Measurements from ENCODE around the gene USP43. TPM values are rescaled to one million over a fixed set of nuclear protein-coding genes. Genes with fewer than 3 reads are reported as not detected.

Gene USP43
- polyA plus RNA-seq, 2 of the 4 experiments (the other 2 are of a cell fraction), result 3.4 to 4.0 TPM

DNA sequence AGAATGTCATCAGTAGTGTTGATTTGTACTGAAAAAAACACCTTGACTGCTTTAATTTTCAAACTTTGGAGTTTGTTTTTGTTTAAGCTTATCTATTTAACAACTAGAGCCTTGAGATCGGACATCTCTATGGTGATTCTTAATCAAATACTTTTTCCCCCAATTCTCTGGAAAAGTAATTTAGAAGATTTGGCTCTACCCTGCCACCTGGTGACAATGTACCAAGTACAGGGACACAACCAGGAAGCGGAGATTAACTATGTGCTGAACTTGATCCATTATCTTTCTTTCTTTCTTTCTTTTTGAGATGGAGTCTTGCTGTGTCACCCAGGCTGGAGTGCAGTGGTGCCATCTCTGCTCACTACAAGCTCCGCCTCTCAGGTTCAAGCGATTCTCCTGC, 30.8 kb downstream of the USP43 start:
- no peak overlapping the region; the same call in 2 of the 3 replicates for H3K4me2 ChIP-seq
- DNase-seq (ENCODE audit: low read depth in 1 of 2, low spot score in 1 of 2) (peak in 1 of 2 experiments; percentile 33), ATAC-seq (peak in 1 of 2 experiments; percentile 64; a peak in 3 of 6 replicates), FAIRE-seq (no peak)
- ChIA-PET POLR2A (interaction anchor here (1.2 kb wide), 1 partner anchor 28 kb away, joined by 4 read pairs; no protein-coding TSS in a partner anchor), CTCF (interaction anchor here (0.8 to 4.9 kb wide), 13 partner anchors 9 to 940 kb away, joined by 3 to 34 read pairs (median 6); partner anchors contain the start of genes CFAP52, STX8 and USP43)
- peaks cover 20% of the 10 kb centered on the region for H3K9me3 ChIP-seq
- WGBS (ENCODE audit: missing lambda C conversion rate), result 88% methylated on average over 4 of the region's 4 CpGs
- no peak overlapping the region for H3K4me3 ChIP-seq
- TF ChIP-seq RAD21 (conservative IDR thresholded peaks at IDR 0.05 in 1 of 2, IDR thresholded peaks at IDR 0.05 in 1 of 2) (peak; percentile 25 to 35; a peak in 2 of 5 replicates), EHMT2 (IDR thresholded peaks at IDR 0.05; ENCODE audit: low read depth) (no peak)
- TF ChIP-seq, protein P1, sequence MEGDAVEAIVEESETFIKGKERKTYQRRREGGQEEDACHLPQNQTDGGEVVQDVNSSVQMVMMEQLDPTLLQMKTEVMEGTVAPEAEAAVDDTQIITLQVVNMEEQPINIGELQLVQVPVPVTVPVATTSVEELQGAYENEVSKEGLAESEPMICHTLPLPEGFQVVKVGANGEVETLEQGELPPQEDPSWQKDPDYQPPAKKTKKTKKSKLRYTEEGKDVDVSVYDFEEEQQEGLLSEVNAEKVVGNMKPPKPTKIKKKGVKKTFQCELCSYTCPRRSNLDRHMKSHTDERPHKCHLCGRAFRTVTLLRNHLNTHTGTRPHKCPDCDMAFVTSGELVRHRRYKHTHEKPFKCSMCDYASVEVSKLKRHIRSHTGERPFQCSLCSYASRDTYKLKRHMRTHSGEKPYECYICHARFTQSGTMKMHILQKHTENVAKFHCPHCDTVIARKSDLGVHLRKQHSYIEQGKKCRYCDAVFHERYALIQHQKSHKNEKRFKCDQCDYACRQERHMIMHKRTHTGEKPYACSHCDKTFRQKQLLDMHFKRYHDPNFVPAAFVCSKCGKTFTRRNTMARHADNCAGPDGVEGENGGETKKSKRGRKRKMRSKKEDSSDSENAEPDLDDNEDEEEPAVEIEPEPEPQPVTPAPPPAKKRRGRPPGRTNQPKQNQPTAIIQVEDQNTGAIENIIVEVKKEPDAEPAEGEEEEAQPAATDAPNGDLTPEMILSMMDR (IDR thresholded peaks at IDR 0.05), result peak; percentile 37
- H3K27ac ChIP-seq, result peak overlapping the region; percentile 44 to 57; a peak in 4 of 6 replicates
- peaks cover 17% of the 10 kb centered on the region for H3K4me1 ChIP-seq

DNA sequence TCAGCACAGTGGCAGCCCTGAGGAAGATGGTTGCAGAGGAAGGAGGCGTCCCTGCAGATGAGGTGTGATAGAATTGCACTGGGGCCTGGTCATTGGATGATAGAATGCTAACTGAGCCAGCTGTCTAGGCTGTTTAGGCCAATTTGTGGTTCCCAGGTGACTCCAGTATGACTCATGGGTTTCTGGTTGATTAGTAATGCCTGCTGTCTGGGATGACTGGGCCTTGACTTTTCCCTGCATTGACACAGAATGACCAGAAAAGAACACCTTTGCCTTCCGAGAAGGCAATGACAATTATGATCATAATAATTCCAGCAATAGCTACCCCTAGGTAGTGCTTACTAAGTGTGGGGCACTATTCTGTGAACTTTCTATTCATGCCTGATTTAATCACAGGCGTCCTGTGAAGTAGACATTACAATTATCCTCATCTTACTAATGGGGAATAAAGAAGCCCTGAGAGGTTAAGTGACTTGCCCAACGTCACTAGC, 31.5 kb downstream of the USP43 start:
- Histone ChIP-seq H3K27ac (peak overlapping the region; percentile 44 to 57; a peak in 5 of 6 replicates), H3K9me3 (peaks cover 20% of the 10 kb centered on the region), H3K4me3 (no peak overlapping the region), H3K4me2 (peak overlapping the region; percentile 14; the same call in 2 of the 3 replicates), H3K4me1 (peaks cover 17% of the 10 kb centered on the region)
- CTCF ChIA-PET, result interaction anchor here (0.6 to 4.9 kb wide), 12 partner anchors 9 to 939 kb away, joined by 3 to 34 read pairs (median 4); partner anchors contain the start of genes CFAP52, STX8 and USP43
- TF ChIP-seq, protein P2, sequence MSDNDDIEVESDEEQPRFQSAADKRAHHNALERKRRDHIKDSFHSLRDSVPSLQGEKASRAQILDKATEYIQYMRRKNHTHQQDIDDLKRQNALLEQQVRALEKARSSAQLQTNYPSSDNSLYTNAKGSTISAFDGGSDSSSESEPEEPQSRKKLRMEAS (IDR thresholded peaks at IDR 0.05), result peak; percentile 48; the same call in 1 of the 2 replicates
- TF ChIP-seq EHMT2 (IDR thresholded peaks at IDR 0.05; ENCODE audit: low read depth) (no peak), NR3C1 (IDR thresholded peaks at IDR 0.05) (no peak), JUNB (IDR thresholded peaks at IDR 0.05) (peak; percentile 86), JUN (IDR thresholded peaks at IDR 0.05) (no peak), HDAC2 (IDR thresholded peaks at IDR 0.05) (no peak), NPAS2 (CRISPR knock-in tag; IDR thresholded peaks at IDR 0.05; ENCODE audit: borderline replicate concordance) (no peak), RCOR1 (IDR thresholded peaks at IDR 0.05; ENCODE audit: low read depth, low read length) (no peak), HEYL (CRISPR knock-in tag; IDR thresholded peaks at IDR 0.05) (no peak), NFE2L2 (conservative IDR thresholded peaks at IDR 0.05; ENCODE audit: low read length) (no peak), MAZ (IDR thresholded peaks at IDR 0.05; ENCODE audit: borderline replicate concordance, low read depth, low read length) (no peak), FOSL2 (IDR thresholded peaks at IDR 0.05) (peak; percentile 87), FOSL2 (CRISPR knock-in tag; IDR thresholded peaks at IDR 0.05) (peak; percentile 95), PHF8 (IDR thresholded peaks at IDR 0.05; ENCODE audit: borderline replicate concordance, low read depth) (no peak), TP53 (CRISPR knock-in tag; IDR thresholded peaks at IDR 0.05) (no peak), FOXS1 (CRISPR knock-in tag; IDR thresholded peaks at IDR 0.05) (no peak), MAFK (IDR thresholded peaks at IDR 0.05; ENCODE audit: partially characterized antibody) (peak; percentile 61), ZNF302 (CRISPR knock-in tag; IDR thresholded peaks at IDR 0.05) (no peak)
- TF ChIP-seq, protein P3, sequence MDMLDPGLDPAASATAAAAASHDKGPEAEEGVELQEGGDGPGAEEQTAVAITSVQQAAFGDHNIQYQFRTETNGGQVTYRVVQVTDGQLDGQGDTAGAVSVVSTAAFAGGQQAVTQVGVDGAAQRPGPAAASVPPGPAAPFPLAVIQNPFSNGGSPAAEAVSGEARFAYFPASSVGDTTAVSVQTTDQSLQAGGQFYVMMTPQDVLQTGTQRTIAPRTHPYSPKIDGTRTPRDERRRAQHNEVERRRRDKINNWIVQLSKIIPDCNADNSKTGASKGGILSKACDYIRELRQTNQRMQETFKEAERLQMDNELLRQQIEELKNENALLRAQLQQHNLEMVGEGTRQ (IDR thresholded peaks at IDR 0.05), result no peak
- TF ChIP-seq, protein P4, sequence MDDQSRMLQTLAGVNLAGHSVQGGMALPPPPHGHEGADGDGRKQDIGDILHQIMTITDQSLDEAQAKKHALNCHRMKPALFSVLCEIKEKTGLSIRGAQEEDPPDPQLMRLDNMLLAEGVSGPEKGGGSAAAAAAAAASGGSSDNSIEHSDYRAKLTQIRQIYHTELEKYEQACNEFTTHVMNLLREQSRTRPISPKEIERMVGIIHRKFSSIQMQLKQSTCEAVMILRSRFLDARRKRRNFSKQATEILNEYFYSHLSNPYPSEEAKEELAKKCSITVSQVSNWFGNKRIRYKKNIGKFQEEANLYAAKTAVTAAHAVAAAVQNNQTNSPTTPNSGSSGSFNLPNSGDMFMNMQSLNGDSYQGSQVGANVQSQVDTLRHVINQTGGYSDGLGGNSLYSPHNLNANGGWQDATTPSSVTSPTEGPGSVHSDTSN (IDR thresholded peaks at IDR 0.05), result peak; percentile 64
- DNase-seq (ENCODE audit: low read depth in 1 of 2, low spot score in 1 of 2), result peak; percentile 69 to 84
- peak; percentile 59 for FAIRE-seq
- peak; percentile 93 to 96 for ATAC-seq
- 41% methylated on average over 4 of the region's 4 CpGs for WGBS (ENCODE audit: missing lambda C conversion rate)
- POLR2A ChIA-PET, result interaction anchor here (1.2 kb wide), 1 partner anchor 29 kb away, joined by 4 read pairs; no protein-coding TSS in a partner anchor

All from A549 (cell line).